AG09309 (cell line): ENCODE measurements around the gene RLIM.

Experiments
- DNase-seq: peaks from one replicate; pipeline ENCODE4 v3.0.0-alpha.2; 2010; ENCODE audit warnings: low read depth
- H3K4me3 ChIP-seq: 2 replicates; pipeline ENCODE4 v1.5.1; 2011; ENCODE audit warnings: mild to moderate bottlenecking, low read depth, low read length, moderate library complexity; ENCODE audit not compliant: control insufficient read depth
- TF ChIP-seq, protein P1 (sequence below): IDR thresholded peaks from 2 replicates; pipeline ENCODE4 v1.5.1; 2011; ENCODE audit warnings: mild to moderate bottlenecking, low read depth, low read length, inconsistent platforms; ENCODE audit not compliant: insufficient read depth, control insufficient read depth; ENCODE audit errors: missing control alignments

RLIM gene

GRCh38 chrX:74536832-74537371 is 77.5 kb downstream of the RLIM start:
- TF ChIP-seq, protein P1, sequence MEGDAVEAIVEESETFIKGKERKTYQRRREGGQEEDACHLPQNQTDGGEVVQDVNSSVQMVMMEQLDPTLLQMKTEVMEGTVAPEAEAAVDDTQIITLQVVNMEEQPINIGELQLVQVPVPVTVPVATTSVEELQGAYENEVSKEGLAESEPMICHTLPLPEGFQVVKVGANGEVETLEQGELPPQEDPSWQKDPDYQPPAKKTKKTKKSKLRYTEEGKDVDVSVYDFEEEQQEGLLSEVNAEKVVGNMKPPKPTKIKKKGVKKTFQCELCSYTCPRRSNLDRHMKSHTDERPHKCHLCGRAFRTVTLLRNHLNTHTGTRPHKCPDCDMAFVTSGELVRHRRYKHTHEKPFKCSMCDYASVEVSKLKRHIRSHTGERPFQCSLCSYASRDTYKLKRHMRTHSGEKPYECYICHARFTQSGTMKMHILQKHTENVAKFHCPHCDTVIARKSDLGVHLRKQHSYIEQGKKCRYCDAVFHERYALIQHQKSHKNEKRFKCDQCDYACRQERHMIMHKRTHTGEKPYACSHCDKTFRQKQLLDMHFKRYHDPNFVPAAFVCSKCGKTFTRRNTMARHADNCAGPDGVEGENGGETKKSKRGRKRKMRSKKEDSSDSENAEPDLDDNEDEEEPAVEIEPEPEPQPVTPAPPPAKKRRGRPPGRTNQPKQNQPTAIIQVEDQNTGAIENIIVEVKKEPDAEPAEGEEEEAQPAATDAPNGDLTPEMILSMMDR, result no peak
- H3K4me3 ChIP-seq, result peak overlapping the region; percentile 43
- DNase-seq, result no peak

GRCh38 chrX:74536152-74536831 is 78.1 kb downstream of the RLIM start:
- no peak for DNase-seq
- H3K4me3 ChIP-seq, result peak overlapping the region; percentile 43
- TF ChIP-seq, protein P1, result peak; percentile 28

GRCh38 chrX:74535408-74536151 is 78.8 kb downstream of the RLIM start:
- H3K4me3 ChIP-seq, result peak overlapping the region; percentile 43
- TF ChIP-seq, protein P1, result peak; percentile 51
- no peak for DNase-seq
